Activated naive CD8-positive, alpha-beta T cell treated with anti-CD3 and anti-CD28 coated beads, Interleukin-2, amount 50 U/mL, for 16 hours (primary cell): ENCODE results near the gene TSPAN32.
"Not testable (repeated sequence)": the region's sequence is repeated elsewhere in the genome, so short reads cannot be mapped to it uniquely, and the experiment has no call there.

Experiments used
- DNase-seq: peaks from one replicate; pipeline ENCODE4 v3.0.0-alpha.2; 2020; ENCODE audit warnings: low read depth, low spot score

TSPAN32 gene

GRCh38 chr11:2363577-2364370, 62.0 kb downstream of the TSPAN32 start:
- DNase-seq: no peak

- not testable (repeated sequence) for DNase-seq
These were observed 62.6 kb downstream of the TSPAN32 start for GRCh38 chr11:2364386-2364785.

GRCh38 chr11:2365571-2366210, 63.9 kb downstream of the TSPAN32 start:
- DNase-seq: no peak

GRCh38 chr11:2366276-2366675, 64.5 kb downstream of the TSPAN32 start:
- DNase-seq: no peak

- no peak for DNase-seq
These were observed 64.9 kb downstream of the TSPAN32 start for GRCh38 chr11:2366733-2367132.

- DNase-seq: no peak
These were observed 65.7 kb downstream of the TSPAN32 start for GRCh38 chr11:2367266-2368160.
